Upper lobe of right lung (tissue), 1 donor: ENCODE measurements around the gene EXOSC5. TPM values are rescaled to one million over a fixed set of nuclear protein-coding genes. Genes with fewer than 3 reads are reported as not detected.
"Not testable (repeated sequence)": the region's sequence is repeated elsewhere in the genome, so short reads cannot be mapped to it uniquely, and the experiment has no call there.

Experiments used
- ATAC-seq: fragments of 200-7000 bp; cut with Tn5 transposase; one replicate; pipeline ENCODE4 v1.9.1; 2020; ENCODE audit warnings: mild to moderate bottlenecking, moderate library complexity
- DNase-seq: peaks from one replicate; pipeline ENCODE4 v3.0.0-alpha.2; 2020
- H3K27ac ChIP-seq: fragments of 200-600 bp; one replicate; pipeline ENCODE4 v1.8.0; 2022
- H3K27me3 ChIP-seq: fragments of 200-600 bp; one replicate; pipeline ENCODE4 v1.8.0; 2022; ENCODE audit warnings: mild to moderate bottlenecking
- H3K36me3 ChIP-seq: fragments of 200-600 bp; one replicate; pipeline ENCODE4 v1.8.0; 2022
- H3K4me1 ChIP-seq: fragments of 200-600 bp; one replicate; pipeline ENCODE4 v1.8.0; 2022
- H3K4me3 ChIP-seq: fragments of 200-600 bp; one replicate; pipeline ENCODE4 v1.8.0; 2022; ENCODE audit warnings: mild to moderate bottlenecking
- H3K9me3 ChIP-seq: fragments of 200-600 bp; one replicate; pipeline ENCODE4 v1.8.0; 2022
- intact Hi-C: fragments of 100-400 bp; cut with DNase I; formaldehyde crosslinking; loops from one replicate; pipeline ENCODE4 v1.11.0; 2022
- total RNA-seq: library from RNA; stranded (reverse); fragmentation: NEBNext Ultra II Directional; extraction: Animal tissue kit (Norgen Biotek cat#: 25700); gene quantifications from one replicate; pipeline ENCODE4 v1.2.1, GENCODE V29; 2021
- TF ChIP-seq, protein P1 (sequence below): fragments of 200-600 bp; IDR thresholded peaks from one replicate; pipeline ENCODE4 v1.8.0; 2022; ENCODE audit warnings: antibody characterized with exemption
- donor health status: DM: no; HTN: yes; CAD: no; lungs with severe emphysema.

Gene EXOSC5
- total RNA-seq, 1 donor from 2014 or later = 12.4 TPM

DNA sequence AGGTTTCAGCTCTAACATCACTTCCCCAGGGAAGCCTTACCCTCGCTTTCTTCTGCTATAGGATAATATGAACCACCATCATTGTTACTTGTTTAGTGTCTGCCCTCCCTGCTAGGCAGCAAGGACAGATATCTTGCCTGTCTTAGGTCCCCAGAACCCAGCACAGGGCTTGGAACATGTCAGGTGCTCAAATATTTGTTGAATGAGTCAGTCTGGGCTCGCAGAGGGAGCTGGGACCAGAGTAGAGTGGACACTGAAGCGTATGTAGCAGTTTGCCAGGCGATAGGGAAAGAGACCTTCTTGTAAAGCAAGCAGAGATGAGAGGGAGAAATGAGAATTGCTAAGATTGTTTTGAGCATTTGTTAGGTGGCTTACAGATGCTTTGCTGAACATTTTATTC lies 12.1 kb upstream of the EXOSC5 start:
- H3K4me1 ChIP-seq = peaks cover 57% of the 10 kb centered on the region

DNA sequence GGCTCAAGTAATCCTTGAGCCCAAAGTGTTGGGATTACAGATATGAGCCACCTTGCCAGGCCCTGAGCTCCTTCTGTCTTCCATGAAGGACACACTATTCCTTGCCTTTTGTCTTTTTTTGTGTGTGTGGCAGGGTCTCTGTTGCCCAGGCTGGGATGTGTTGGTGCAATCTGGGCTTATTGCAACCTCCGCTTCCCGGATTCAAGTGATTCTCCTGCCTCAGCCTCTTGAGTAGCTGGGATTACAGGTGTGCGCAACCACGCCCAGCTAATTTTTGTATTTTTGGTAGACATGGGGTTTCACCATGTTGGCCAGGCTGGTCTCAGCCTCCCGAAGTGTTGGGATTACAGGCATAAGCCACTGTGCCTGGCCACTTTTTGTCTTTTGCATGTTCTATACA lies 11.7 kb upstream of the EXOSC5 start:
- ATAC-seq, intact Hi-C loops, H3K9me3 ChIP-seq, H3K27me3 ChIP-seq, DNase-seq, H3K4me3 ChIP-seq: not testable (repeated sequence)
- peak overlapping the region; percentile 88 for H3K27ac ChIP-seq
- peaks cover 55% of the 10 kb centered on the region for H3K4me1 ChIP-seq
- H3K36me3 ChIP-seq = peaks cover 25% of the 10 kb centered on the region

More for the DNA sequence above, 12.1 kb upstream of the EXOSC5 start:
- no peak overlapping the region for H3K4me3 ChIP-seq
- no peaks in the 10 kb centered on the region for H3K27me3 ChIP-seq
- no peak for DNase-seq
- peaks cover 24% of the 10 kb centered on the region for H3K36me3 ChIP-seq
- peak overlapping the region; percentile 88 for H3K27ac ChIP-seq
- ATAC-seq = peak; percentile 77
- intact Hi-C loops = no loop called here
- TF ChIP-seq, protein P1, sequence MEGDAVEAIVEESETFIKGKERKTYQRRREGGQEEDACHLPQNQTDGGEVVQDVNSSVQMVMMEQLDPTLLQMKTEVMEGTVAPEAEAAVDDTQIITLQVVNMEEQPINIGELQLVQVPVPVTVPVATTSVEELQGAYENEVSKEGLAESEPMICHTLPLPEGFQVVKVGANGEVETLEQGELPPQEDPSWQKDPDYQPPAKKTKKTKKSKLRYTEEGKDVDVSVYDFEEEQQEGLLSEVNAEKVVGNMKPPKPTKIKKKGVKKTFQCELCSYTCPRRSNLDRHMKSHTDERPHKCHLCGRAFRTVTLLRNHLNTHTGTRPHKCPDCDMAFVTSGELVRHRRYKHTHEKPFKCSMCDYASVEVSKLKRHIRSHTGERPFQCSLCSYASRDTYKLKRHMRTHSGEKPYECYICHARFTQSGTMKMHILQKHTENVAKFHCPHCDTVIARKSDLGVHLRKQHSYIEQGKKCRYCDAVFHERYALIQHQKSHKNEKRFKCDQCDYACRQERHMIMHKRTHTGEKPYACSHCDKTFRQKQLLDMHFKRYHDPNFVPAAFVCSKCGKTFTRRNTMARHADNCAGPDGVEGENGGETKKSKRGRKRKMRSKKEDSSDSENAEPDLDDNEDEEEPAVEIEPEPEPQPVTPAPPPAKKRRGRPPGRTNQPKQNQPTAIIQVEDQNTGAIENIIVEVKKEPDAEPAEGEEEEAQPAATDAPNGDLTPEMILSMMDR = no peak
- H3K9me3 ChIP-seq = no peaks in the 10 kb centered on the region

DNA sequence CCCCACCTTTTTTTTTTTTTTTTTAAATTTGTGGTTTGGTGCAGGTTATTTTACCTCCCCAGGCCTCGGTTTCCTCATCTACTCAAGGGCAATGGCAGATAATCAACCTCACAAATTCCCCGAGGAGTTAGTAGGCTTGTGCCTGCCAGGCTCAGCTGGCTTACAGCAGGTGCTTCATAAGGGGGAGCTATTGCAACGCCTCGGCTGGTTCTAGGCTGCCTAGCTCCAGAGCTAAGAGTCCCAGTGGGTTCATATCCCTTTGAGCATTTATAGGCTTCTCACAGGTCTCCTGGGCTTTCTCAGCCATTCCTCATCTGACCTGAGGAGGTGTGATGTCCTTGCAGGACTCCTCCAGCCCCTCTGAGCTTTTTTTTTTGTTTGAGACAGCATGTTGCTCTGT lies 11.1 kb upstream of the EXOSC5 start:
- peak; percentile 11 for ATAC-seq
- peaks cover 28% of the 10 kb centered on the region for H3K36me3 ChIP-seq
- no peak for DNase-seq
- no peaks in the 10 kb centered on the region for H3K9me3 ChIP-seq
- intact Hi-C loops = no loop called here
- H3K4me3 ChIP-seq = no peak overlapping the region
- H3K4me1 ChIP-seq = peaks cover 55% of the 10 kb centered on the region
- H3K27ac ChIP-seq = peak overlapping the region; percentile 88
- TF ChIP-seq, protein P1 = no peak
- no peaks in the 10 kb centered on the region for H3K27me3 ChIP-seq

DNA sequence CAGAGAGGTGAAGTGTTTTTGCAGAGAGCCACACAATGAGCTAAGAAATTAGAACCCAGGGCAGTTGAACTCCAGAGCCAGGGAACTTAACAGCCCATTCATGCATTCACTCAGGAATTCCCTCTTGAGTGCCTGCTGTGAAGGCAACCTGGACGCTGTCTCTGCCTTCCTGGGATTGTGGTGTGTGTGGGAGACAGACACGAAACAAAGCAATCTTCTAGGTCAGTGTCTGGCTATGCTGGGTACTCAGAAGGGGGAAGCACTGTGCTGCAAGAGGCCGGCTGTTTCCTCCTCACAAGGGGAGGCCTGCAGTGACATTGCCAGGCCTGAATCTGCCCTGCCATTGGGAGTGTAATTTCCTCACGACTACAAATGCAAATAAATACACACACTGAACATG lies 10.1 kb upstream of the EXOSC5 start:
- peaks cover 27% of the 10 kb centered on the region for H3K36me3 ChIP-seq
- TF ChIP-seq, protein P1 = no peak
- peak; percentile 74 for ATAC-seq
- intact Hi-C loops = no loop called here
- H3K9me3 ChIP-seq = no peaks in the 10 kb centered on the region
- DNase-seq = no peak
- no peak overlapping the region for H3K4me3 ChIP-seq
- peak overlapping the region; percentile 88 for H3K27ac ChIP-seq
- H3K27me3 ChIP-seq = no peaks in the 10 kb centered on the region
- peaks cover 55% of the 10 kb centered on the region for H3K4me1 ChIP-seq

DNA sequence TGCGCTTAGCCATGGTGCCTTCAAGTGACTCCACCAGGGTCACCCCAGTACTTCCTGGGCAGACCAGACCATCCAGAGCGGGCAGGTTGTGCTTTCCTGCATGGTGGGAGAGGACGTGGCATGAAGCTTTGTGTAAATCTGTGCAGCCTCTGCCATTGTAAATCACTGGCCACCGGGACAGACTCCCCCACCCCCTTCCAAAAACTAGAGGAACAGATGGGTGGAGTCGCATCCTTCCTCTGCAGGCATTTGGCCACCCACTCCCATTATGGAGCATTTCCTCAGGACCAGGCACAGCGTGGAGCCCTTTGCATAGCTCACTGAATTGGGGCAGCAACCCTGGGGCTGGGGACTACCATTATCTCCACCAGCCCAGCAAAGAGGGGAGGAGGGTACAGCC lies 8.6 kb upstream of the EXOSC5 start:
- no peaks in the 10 kb centered on the region for H3K9me3 ChIP-seq
- DNase-seq (no peak), ATAC-seq (peak; percentile 1)
- intact Hi-C loops = no loop called here
- peak overlapping the region; percentile 88 for H3K27ac ChIP-seq
- peaks cover 16% of the 10 kb centered on the region for H3K36me3 ChIP-seq
- peaks cover 44% of the 10 kb centered on the region for H3K4me1 ChIP-seq
- TF ChIP-seq, protein P1 = no peak
- no peak overlapping the region for H3K4me3 ChIP-seq
- H3K27me3 ChIP-seq = no peaks in the 10 kb centered on the region

DNA sequence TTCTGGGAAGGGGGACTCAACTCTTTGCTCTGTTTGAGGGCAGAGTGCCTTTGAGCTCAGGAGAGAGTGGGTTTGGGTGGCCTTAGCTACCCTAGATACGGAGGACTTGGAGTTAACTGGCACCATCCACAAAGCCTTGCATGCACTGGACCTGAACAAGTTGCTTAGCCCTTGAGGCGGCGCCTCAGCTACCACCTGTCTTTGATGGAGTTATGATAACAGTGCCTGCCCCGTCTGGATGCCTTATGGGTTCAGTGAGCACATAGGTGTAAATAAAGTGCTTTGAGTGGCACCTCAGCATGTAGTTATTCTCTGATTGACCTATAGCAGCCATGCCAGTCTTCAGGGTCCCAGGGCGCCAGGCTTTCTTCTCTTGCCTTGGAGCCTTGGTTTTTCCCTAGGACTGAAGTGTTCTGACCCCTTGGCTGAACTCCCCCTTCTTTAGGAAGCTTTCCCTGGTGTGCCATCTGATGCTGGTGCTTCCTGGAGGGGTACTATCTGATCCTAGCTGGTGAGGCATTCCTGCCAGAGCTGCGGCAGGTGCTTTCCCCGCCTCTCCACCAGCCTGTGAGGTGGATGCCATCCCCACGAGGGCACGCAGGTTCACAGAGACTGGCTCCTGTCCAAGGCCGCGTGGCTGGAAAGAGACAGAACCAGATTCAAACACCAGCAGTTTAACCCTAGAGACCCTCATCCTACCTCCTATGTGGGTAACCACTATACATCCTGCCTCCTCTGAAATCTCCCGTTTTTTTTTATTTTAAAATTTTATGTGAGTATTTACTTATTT lies 6.2 kb upstream of the EXOSC5 start:
- peaks cover 35% of the 10 kb centered on the region for H3K4me1 ChIP-seq
- TF ChIP-seq, protein P1 = no peak
- no peak for ATAC-seq
- H3K36me3 ChIP-seq = peaks cover 11% of the 10 kb centered on the region
- intact Hi-C loops = no loop called here
- no peaks in the 10 kb centered on the region for H3K9me3 ChIP-seq
- no peaks in the 10 kb centered on the region for H3K27me3 ChIP-seq
- H3K4me3 ChIP-seq = no peak overlapping the region
- H3K27ac ChIP-seq = no peak overlapping the region
- no peak for DNase-seq
